ENCODE measurements around the gene GAB4. TPM values are rescaled to one million over a fixed set of nuclear protein-coding genes. Genes with fewer than 3 reads are reported as not detected.

The GAB4 gene
- total and polyA plus RNA-seq, 2 of the 8 experiments (the other 6 are each of a cell fraction or from before 2014, with no cell fraction given) = 0.03 to 0.17 TPM

GRCh38 chr22:16965560-16965959, 42.5 kb downstream of the GAB4 start (continued):
- TF ChIP-seq ATF2 (IDR thresholded peaks at IDR 0.05; ENCODE audit: low read length) (no peak), SIX5 (IDR thresholded peaks at IDR 0.05; ENCODE audit: low read depth, low read length) (no peak)

All from H1 (cell line).